Measurements from ENCODE around the gene CDK4. TPM values are rescaled to one million over a fixed set of nuclear protein-coding genes. Genes with fewer than 3 reads are reported as not detected.

Gene CDK4
- total RNA-seq, 1 donor from 2014 or later = 333 TPM

- Mint-ChIP-seq H3K9me3 (no peaks in the 10 kb centered on the region), H3K36me3 (ENCODE audit: low read depth) (peaks cover 2% of the 10 kb centered on the region), H3K4me3 (peak overlapping the region; percentile 69), H3K27me3 (ENCODE audit: low read depth) (peaks cover 92% of the 10 kb centered on the region), H3K27ac (ENCODE audit: unreplicated experiment) (no peak overlapping the region), H3K4me1 (peaks cover 8% of the 10 kb centered on the region)
- peak; percentile 36 for TF ChIP-seq CTCF (conservative IDR thresholded peaks at IDR 0.05)
- DNase-seq (ENCODE audit: low read depth, low spot score) = no peak
These were observed 25.0 kb downstream of the CDK4 start for GRCh38 chr12:57726884-57727757.

- Mint-ChIP-seq H3K4me3 (peak overlapping the region; percentile 97), H3K9me3 (no peaks in the 10 kb centered on the region), H3K27me3 (ENCODE audit: low read depth) (peaks cover 84% of the 10 kb centered on the region), H3K27ac (ENCODE audit: unreplicated experiment) (peak overlapping the region; percentile 82), H3K4me1 (peaks cover 8% of the 10 kb centered on the region), H3K36me3 (ENCODE audit: low read depth) (peaks cover 4% of the 10 kb centered on the region)
- DNase-seq (ENCODE audit: low read depth, low spot score) = peak; percentile 80
- TF ChIP-seq CTCF (conservative IDR thresholded peaks at IDR 0.05) = peak; percentile 76
These were observed 25.8 kb downstream of the CDK4 start for GRCh38 chr12:57726151-57726883.

- H3K36me3 Mint-ChIP-seq (ENCODE audit: low read depth) = peaks cover 4% of the 10 kb centered on the region
- no peak overlapping the region for H3K27ac Mint-ChIP-seq (ENCODE audit: unreplicated experiment)
- H3K27me3 Mint-ChIP-seq (ENCODE audit: low read depth) = peaks cover 79% of the 10 kb centered on the region
- peak overlapping the region; percentile 97 for H3K4me3 Mint-ChIP-seq
- peaks cover 8% of the 10 kb centered on the region for H3K4me1 Mint-ChIP-seq
- DNase-seq (ENCODE audit: low read depth, low spot score) = no peak
- no peak for TF ChIP-seq CTCF (conservative IDR thresholded peaks at IDR 0.05)
- no peaks in the 10 kb centered on the region for H3K9me3 Mint-ChIP-seq
These were observed 26.3 kb downstream of the CDK4 start for GRCh38 chr12:57725851-57726150.

GRCh38 chr12:57724936-57725740, 27.0 kb downstream of the CDK4 start:
- Mint-ChIP-seq H3K36me3 (ENCODE audit: low read depth) (peaks cover 4% of the 10 kb centered on the region), H3K4me1 (peaks cover 8% of the 10 kb centered on the region), H3K4me3 (peak overlapping the region; percentile 70), H3K27me3 (ENCODE audit: low read depth) (peaks cover 72% of the 10 kb centered on the region), H3K9me3 (no peaks in the 10 kb centered on the region), H3K27ac (ENCODE audit: unreplicated experiment) (no peak overlapping the region)
- no peak for DNase-seq (ENCODE audit: low read depth, low spot score)
- TF ChIP-seq CTCF (conservative IDR thresholded peaks at IDR 0.05) = no peak

Measured in neural crest cell (in vitro differentiated cells).